Measurements from ENCODE around the gene RNF213.

DNA sequence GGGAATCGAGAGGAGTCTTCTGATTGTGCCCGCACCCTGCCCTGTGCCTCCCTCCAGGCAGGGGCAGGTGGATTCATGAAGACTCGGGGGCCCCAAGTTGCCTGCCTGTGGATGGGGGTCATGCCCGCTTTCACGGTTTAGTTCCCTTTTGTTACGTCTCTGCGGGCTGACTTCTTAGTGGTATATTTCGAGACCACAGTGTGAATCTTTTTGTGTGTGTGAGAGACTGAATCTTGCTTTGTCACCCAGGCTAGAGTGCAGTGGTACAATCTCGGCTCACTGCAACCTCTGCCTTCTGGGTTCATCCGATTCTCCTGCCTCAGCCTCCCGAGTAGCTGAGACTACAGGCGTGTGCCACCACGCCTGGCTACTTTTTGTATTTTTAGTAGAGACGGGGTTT lies 18.1 kb upstream of the RNF213 start:
- TF ChIP-seq CTCF (optimal IDR thresholded peaks at IDR 0.05 in 1 of 3, IDR thresholded peaks at IDR 0.05 in 1 of 3, conservative IDR thresholded peaks at IDR 0.05 in 1 of 3; ENCODE audit: extremely low read depth in 1 of 3, insufficient read depth in 2 of 3, low read length in 3 of 3) (no peak), EZH2 (IDR thresholded peaks at IDR 0.05; ENCODE audit: low read length) (no peak)

Data from keratinocyte (primary cell).